Activated gamma-delta T cell treated with anti-CD3 and anti-CD28 coated beads, Interleukin-2, amount 50 U/mL, for 16 hours (primary cell): ENCODE results near the gene ZNF135.

ENCODE experiments used
- DNase-seq: peaks from one replicate; pipeline ENCODE4 v3.0.0-alpha.2; 2020; ENCODE audit warnings: low read depth

Gene ZNF135

DNA sequence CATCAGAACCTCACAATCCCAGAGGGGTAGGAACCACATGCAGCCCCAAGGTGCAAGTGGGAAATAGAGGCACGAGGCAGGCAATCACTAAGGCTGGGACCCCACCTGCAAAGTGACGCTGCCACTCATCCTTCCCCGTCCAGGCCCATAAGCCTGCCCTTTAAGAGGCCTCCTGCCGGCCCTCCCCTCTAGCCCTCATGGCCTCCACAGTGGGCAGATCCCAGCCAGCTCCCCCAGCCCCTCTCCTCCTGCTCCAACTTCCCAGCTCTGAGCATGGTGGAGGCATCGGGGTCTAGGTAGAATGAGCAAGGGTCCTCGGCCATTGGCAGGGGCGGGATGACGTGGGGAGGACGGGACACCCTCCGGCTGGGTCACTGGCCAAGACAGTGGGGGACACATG, 36.2 kb downstream of the ZNF135 start:
- DNase-seq, result no peak

DNA sequence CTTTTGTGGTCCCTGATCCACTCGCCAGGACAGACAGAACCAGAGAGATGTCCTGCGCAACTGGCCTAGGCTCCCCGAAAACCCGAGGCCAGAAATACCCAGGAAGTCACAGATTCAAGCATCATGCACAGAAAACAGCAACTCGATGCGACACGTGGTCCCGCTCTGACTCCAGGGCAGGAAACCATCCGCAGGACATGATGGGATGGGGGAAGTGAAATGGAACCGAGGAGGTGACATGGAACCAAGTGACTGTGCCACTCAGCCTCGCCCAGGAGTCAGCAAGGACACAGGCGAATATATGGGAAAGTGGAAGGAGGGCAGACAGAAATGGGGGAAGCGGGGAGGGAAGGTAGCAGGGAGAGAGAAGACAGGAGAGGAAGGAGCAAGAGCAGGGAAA, 37.8 kb downstream of the ZNF135 start:
- no peak for DNase-seq

DNA sequence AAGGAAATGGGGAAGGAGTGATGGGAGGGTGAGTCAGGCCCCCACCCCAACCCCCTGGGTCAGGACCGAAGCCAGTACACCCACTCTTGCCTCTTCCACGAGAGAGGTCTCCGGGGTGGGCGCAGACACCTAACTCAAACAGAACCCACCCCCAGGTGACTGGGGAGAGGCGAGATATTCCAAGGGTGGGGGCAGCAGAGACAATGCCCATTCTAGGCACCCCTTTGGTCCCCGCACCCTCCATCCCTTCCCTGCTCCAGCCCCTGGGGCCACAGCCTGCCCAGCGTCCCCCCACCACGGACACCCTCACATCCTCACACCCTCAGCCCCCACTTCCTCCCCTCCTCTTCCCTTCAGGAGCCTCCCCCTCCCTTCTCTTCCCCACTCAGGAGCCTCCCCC, 38.3 kb downstream of the ZNF135 start:
- no peak for DNase-seq

DNA sequence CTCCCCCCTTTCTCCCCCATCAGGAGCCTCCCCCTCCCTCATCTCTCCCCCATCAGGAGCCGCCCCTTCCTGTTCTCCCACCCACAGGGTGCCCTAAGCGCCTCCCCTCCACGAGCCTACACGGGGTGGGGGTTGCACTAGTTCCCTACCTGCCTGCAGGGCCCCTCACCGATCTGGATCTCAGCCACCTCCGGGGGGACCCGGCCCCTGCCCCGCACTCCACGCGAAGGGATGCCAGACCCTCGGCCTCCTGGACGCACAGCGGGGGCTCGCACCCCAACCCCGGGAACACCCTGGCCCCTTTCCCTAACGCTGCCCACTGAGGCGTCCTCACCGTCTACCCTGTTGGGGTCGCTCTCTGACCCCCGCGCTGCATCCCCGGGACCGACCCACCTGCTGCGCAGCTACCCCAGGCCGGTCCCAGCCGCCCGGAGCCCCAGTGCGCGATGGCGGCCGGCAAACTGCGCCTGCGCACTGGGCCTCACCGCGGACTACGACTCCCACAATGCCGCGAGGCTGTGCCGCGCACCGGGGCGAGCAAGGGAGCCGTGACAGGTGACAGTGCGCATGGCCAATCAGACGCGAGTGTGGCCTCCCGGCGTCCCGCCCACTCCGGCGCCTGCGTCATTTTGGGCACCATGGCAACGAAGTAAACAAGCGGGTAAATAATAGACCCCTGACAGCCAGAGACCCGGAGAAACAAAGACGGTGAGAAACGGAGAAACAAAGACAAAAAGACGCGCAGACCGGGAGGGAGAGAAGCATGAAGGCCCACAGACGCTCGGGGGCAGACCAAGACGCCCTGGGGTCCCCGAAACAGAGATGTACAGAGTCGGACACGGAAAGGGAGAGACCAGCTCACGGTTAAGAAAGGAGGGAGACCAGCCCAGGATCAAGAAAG, 38.9 kb downstream of the ZNF135 start, which contains the start of gene ZSCAN18:
TSS of gene ZSCAN18 (minus strand) at position 451 of the 901 bp plus-strand sequence. CDS start 7,964 bp downstream, outside the sequence.
- DNase-seq, result peak; percentile 93

DNA sequence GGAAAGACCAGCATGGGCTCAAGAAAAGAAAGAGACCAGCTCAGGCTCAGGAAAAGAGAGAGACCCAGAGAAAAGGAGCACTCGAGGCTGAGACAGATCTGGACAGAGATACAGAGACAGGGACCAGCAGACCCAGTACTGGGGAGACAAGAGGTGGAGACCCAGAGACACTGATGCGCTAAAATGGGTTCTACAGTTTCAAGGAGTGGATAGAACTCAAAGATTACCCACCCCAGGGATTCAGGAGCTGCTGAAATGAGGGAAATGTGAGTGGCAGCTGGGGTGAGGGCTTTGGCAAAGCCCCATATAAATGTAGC, 39.6 kb downstream of the ZNF135 start:
- DNase-seq, result no peak

DNA sequence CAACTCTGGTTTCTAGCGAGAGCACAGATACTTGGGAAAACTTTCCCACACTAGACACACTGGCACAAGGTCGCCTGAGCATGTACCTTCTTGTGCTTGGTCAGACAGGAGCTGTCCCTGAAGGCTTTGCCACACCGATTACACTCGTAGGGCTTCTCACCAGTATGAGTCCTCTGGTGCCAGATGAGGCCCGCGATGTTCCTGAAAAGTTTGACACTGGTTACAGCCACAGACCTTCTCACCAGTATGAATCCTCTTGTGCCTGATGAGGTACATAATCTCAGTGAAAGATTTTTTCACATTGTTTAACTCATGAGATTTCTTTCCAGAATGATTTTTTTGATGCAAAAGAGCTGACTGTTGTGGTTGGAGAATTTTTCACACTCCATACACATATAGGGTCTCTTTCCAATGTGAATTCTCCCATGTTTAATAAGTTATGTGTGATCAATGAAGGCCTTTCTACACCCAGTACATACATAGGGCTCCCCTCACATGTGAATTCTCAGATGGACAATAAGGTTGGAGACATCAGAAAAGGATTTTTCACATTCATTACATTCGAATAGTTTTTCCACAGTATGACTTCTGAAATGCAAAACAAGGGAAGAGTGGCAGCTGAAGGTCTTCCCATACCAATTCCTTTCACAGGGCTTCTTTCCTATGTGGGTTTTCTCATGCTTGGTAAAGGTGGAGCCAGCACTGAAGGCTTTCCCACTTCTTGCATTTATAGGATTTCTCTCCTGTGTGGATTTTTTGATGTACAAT, 48.9 kb downstream of the ZNF135 start:
- DNase-seq, result no peak

DNA sequence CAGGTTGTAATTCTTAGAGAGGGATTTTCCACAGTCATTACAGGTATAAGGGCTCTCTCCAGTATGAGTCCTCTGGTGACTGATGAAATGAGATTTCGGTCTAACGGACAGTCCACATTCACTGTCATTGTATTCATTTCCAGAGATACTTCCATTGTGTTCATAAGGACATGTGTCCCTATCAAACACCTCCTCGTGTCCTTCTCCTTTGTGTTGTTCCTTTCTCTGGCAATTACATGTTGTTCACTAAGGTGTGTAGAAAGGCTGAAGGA, 49.4 kb downstream of the ZNF135 start:
- DNase-seq, result no peak

DNA sequence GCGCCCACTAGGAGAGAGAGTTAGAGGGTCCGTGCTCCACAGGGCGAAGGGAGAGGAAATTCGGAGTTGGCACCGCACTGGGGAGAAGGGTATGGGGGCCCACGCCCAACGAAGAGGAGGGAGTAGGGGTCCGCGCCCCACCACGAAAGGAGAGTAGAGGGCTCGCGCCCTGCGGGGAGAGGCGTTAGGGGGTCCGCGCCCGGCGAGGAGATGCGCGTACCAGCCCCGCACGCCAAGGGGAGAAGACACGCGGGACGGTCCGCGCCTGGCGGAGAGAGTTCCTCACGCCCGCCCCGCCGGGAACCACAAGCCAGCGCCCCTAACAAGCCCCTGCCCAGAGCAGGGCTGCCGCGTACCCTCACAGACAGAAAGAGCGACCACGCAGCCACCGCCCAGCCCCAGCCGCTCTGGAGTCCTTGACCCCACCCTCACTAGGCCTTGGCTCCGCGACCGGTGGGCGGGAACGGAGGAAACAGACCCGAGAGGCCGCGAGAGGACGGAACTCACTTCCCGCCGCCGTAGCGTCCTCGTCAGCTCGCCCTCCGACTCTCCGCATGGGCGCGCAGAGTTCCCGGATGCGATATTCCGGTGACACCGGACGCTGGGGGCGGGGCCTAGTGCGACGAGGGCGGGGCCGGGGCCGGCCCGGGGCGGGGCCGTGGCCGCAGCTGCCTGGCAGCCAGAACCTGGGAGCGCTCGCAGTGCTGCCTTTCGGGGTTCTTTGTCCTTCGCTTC, 58.9 kb downstream of the ZNF135 start:
- no peak for DNase-seq

DNA sequence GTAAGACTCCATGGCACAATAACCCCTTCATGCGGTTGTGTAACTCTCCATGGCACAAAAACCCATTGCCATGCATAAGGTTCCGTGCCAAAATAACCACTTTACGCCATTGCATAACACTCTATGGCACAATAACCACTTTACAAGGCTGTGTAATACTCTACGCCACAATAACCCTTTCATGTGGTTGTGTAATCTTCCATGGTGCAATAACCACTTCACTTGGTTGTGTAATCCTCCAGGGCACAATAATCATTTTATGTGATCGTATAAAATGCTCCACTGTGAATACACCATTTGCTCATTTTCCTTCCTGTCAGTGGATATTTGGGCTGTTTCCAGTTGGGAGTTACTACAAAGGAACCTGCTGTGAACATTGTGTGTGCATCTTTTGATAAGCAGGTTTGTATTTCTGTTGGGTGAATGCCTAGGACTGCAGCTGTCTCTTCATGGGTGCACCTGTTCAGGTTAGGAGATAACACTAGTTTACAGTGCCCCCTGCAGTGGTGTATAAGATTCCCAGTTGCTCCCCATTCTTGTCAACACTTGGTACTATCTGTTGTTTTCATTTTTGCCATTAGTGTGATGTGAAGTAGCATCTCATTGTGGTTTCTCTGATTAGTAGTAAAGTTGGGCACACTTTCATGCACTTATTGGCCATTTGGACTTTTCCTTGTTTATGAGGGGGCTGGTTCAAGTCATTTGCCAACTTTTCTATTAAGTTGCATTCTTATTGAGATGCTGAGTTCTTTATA, 60.1 kb downstream of the ZNF135 start:
- no peak for DNase-seq
